T-helper 9 cell (primary cell): Measurements from ENCODE around the gene NDE1.

Experiments
- DNase-seq: peaks from one replicate; pipeline ENCODE4 v3.0.0-alpha.2; 2020

NDE1 gene

DNA sequence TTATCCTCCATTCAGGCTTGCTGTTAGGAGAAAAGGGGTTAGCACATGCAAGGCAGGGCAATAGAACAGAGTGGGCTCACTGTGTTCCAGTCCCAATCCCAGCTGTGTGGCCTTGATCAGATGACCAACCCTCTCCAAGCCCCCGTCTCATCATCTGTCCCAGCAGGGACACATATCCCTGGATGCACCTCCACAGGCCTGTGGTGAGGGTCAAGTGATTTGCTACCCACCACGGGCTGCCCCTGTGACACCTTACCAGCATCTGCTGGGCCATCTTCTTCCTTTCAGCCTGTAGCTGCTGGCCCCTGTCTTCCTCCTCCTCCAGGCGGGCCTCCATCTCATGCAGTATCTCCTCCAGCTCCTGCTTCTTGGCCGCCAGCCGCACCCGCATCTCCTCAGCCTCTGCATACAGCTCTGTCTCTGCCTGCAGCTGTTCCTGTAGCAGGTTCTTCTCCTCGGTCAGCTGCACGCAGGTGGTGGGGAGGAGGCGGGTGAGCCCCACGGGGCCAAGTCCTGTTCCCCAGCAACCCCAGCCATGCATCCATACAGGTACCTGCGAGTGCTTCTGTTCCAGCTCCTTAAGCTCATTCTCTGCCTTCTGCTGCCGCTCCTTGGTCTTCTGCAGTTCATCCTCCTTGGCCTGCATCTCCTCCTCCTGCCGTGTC is 91.3 kb downstream of the NDE1 start:
- no peak for DNase-seq

GRCh38 chr16:15742716-15743115 is 92.7 kb downstream of the NDE1 start:
- no peak for DNase-seq

DNA sequence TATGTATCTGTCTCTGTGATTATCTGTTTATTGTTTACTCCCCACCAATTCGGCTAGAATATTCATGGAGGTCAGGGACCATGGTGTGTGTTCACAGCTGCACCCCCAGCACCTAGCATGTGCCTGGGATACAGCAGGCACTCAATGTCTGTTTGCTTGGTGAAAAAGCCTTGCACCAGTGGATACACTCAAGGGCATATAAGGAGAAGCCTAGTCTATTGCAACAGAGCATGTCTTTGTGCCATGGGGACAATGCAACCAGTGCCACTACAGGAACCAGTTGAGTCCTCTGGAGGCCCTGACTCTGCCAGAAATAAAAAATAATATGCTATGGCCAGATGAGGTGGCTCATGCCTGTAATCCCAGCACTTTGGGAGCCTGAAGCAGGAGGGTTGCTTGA is 93.6 kb downstream of the NDE1 start:
- no peak for DNase-seq

DNA sequence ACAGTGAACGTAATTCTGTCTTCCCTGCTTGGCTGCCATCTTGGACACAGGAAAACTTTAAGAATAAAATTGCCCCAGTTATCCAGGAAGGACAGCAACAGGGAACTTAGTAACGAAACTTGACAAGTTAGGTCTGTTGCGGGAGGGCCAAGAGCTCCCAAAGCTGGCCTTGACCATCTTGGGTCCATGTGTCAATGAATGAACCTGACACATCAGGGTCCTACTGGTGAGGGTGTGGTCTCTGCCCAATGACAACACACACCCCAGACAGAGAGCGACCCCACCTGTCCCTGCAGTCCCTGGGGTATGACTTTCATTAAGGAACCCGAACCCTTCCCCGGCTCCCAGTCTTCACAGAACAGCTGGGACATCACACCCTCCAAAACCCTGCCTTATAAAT is 96.3 kb downstream of the NDE1 start:
- no peak for DNase-seq

DNA sequence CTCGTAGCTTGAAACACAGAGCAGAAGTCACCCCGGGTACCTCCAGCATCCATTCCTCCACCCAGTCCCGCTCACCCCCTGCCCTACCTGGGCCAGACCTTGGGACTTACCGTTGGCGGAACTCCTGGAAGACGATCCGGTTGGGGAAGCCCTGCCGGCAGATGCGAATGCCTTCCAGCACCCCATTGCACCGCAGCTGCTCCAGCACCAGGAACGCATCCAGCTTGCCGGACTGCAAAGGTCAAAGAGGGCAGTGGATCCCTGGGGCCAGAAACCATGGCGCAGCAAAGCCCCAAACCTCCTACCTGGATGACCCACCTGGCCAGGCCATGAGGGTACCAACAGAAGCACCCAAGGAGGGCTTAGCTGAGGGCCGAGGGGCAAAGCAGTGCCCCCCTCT is 97.9 kb downstream of the NDE1 start:
- no peak for DNase-seq

GRCh38 chr16:15748654-15749053 is 98.6 kb downstream of the NDE1 start:
- DNase-seq = no peak

DNA sequence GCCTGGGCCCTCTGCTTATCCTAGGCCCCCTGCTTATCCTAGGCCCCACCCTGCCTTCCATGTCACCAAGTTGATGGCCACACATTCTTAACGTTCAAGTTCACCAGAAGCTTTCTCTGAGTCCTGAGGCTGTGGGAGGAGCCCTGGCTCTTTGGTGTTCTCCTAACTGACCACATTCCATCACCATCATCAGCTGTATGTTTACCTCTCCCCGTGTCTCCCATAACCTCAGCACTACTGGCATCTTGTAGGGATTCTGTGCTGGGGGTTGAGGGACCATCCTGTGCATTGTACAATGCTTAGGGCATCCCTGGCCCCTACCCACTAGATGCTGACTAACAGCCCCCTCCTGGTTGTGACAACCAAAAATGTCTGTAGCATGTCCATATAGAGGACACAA is 99.3 kb downstream of the NDE1 start:
- DNase-seq = no peak

DNA sequence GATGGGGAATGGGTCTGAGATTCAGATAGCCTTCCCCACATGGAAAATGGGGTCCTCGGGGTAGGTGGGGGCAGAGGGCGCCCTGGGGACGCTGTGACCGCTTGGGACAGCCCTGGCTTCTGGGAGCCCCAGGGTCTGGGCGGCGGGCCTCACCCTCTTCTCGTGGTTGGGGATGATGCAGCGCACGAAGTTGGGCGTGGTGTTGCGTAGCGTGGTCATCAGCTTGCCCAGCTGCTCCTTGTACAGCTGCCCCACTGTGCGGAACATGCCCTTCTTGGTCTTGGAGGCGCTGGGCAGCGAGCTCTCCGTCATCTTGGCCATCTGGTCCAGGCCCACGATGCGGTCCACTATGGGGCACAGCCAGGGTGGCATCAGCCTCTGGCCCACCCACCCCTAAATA is 99.9 kb downstream of the NDE1 start:
- no peak for DNase-seq

- no peak for DNase-seq
These were observed 101.9 kb downstream of the NDE1 start for GRCh38 chr16:15751940-15752339.

- DNase-seq = no peak
These were observed 102.9 kb downstream of the NDE1 start for GRCh38 chr16:15752717-15753488.

DNA sequence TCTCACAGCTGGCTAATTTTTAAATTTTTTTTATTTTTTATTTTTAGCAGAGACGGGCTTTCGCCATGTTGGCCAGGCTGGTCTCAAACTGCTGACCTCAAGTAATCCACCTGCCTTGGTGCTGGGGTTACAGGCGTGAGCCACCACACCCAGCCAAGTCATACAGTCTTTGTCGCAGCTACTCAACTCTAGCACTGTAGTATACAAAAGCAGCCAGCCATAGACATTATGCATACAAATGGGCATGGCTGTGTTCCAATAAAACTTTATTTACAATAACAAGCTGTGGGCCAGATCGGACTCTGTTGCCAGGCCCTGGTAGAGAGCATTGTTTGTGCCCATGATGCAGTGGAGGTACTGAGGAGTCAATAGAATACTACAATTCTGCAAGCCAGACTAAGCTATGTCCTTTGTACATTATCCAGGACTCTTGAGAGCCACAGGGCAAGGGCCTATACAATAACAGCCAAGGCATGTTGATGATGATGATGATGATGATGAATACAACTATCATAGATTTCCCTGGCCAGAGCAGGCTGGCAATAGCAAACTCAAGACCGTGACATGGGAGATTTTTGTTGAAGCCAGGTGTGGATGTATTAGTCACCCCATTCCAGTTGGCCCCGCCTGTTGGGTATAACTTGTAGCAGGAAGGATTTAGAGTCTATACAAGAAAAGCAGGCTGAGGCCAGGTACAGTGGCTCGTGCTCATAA is 104.9 kb downstream of the NDE1 start:
- no peak for DNase-seq

DNA sequence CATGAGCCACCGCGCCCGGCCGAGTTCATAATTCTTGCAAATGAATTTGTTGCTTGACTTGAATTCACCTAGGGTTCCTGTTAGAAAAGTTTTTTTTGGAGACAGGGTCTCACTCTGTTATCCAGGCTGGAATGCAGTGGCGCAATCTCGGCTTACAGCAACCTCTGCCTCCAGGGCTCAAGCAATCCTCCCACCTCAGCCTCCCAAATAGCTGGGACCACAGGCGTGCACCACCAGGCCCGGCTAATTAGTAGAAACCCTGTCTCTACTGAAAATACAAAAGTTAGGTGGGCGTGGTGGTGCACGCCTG is 107.0 kb downstream of the NDE1 start:
- DNase-seq = no peak

GRCh38 chr16:15757630-15758251 is 107.7 kb downstream of the NDE1 start:
- DNase-seq = no peak

DNA sequence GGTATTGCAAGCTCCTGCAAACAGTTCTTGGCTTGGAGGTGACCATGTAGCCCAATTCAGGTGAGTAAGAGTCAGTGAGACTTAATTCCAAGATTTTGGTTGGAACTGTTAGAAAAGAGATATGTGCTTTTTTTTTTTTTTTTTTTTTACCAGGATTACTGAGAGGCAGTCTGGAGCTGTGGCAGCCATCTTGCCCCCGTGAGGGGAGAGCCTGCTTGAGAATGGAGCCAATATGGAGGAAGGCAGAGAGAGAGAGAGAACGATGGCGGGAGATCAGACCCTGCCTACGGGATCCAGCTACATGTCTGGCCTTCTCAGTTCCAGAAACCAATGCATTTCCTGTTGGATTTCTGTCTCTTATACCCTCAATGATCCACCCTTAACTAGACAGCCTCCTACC is 109.0 kb downstream of the NDE1 start:
- no peak for DNase-seq

DNA sequence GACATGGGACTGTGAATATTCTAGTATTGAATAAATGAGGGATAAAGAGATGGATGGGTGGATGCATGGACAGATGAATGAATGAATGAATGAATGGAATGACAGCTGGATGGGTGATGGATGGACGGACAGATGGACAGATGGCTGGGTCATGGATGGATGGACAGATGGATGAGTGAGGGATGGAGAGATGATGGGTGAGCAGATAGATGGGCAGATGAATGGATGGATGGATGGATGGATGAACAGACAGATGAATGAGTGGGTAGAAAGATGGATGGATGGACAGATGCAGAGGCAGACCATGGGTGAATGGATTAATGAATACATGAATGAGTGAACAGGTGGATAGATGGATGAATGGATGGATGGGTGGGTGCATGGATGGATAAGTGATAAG is 110.1 kb downstream of the NDE1 start:
- no peak for DNase-seq

DNA sequence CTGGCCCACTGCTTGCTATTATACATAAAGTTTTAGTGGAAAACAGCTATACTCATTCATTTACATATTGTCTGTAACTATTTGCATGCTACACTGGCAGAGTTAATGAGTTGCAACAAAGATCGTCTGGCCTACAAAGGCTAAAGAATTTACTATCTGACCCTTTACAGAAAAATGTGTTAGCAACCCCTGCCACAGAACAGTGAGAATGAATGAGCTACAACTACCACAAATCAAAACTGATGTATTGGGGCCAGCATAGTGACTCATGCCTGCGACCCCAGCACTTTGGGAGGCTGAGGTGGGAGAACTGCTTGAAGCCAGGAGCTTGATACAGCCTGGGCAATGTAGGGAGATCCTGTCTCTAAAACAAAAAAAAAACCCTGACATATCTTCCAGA is 114.1 kb downstream of the NDE1 start:
- DNase-seq = no peak

- no peak for DNase-seq
These were observed 115.1 kb downstream of the NDE1 start for GRCh38 chr16:15765116-15765515.

DNA sequence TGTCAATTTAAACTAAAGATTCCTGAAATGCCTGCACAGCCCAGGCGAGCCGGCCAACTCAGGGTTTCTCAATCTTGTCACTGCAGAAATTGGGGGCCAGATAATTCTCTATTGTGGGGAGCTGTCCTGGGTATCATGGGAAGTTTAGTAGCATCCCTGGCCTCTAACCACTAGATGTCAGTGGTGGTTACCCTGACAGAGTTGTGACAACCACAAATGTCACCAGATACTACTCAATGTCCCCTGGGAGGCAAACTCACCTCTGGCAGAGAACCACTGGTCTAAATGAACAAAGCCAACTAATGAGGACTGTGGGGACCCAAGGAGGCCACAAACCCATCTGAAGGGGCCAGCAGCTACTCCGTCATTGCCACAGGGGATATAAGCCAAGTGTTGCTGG is 115.8 kb downstream of the NDE1 start:
- no peak for DNase-seq

DNA sequence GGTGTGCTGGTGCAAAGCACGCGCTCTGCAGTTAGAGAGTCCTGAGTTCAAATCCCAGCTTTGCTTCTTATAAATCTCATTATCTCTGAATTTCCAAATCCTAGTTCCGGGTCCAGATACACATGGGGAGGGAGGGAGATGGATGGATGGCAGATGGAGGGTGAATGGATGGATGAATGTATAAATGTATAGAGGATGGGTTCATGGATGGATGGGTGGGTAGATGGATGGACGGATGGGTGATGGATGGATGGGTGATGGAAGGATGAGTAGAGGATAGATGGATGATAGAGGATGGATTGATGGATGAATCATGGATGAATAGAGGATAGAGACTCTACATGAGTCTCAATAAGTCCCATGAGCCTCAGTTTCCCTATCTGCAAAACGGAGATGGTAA is 116.9 kb downstream of the NDE1 start:
- DNase-seq = no peak

GRCh38 chr16:15768201-15768600 is 118.2 kb downstream of the NDE1 start:
- DNase-seq = no peak

DNA sequence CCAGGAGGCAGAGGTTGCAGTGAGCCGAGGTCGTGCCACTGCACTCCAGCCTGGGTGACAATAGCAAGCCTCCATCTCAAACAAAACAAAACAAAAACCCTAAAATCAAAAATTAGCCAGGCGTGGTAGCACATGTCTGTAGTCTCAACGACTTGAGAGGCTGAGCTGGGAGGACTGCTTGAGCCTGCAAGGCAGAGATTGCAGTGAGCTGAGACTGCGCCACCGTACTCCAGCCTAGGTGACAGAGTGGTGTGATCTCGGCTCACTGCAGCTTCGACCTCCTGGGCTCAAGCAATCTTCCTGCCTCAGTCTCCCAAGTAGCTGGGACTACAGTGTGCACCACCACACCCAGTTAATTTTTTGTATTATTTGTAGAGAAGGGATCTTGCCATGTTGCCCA is 119.2 kb downstream of the NDE1 start:
- DNase-seq = no peak

- DNase-seq = no peak
These were observed 120.1 kb downstream of the NDE1 start for GRCh38 chr16:15770107-15770506.

DNA sequence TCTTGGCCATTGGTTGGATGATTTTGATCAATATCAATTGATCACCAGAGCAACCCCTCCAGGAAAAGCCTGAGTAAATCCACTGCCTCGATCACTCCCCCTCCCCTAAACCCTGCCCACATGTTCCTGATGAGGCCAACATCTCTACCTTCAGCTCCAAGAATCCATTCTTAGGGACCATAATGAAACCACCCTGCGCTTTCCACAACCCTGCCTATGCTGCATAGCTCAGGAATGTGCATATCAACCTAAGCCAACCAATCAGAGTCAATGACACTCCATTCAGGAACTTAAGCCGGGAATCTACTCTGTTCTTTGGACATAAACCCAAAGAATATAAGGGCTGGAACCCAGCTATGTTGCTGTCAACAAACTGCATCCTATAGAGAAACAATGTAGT is 120.5 kb downstream of the NDE1 start:
- DNase-seq = no peak

DNA sequence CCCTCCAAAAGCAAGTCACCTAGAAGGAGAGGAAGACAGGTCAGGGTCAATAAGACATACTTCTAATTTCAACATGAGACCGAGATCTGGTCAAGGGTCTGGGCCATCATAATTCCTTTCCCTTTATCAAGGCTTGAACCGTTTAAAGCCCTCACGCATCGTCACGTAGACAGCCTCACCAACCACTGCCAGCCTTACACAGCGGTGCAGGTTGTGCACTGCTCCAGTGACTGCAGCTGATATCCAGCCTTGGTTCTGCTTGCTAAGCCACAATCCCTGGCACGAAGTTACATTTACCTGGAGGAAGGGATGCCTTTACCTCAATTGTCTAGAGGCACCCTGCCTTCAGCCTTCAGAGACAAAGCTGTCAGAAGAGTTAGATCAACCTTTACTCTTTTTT is 121.6 kb downstream of the NDE1 start:
- DNase-seq = no peak
